HG02840 (cell line): ENCODE data around the gene ITPR2.
"Not testable (repeated sequence)": the region's sequence is repeated elsewhere in the genome, so short reads cannot be mapped to it uniquely, and the experiment has no call there.

ENCODE experiments used
- ATAC-seq: cut with Tn5 transposase; IDR thresholded peaks from one replicate; pipeline ENCODE4 v1.9.1; 2021; ENCODE audit warnings: mild to moderate bottlenecking, moderate library complexity, moderate number of reproducible peaks; ENCODE audit not compliant: unreplicated experiment, low FRiP score

ITPR2 gene

GRCh38 chr12:26832822-26833742 is at the start of gene ITPR2:
ITPR2 (minus strand) TSS chr12:26833194; CDS start chr12:26832781, 413 bp downstream.
- peak; percentile 65 for ATAC-seq

GRCh38 chr12:26880625-26881024 is 47.6 kb upstream of the ITPR2 start:
- no peak for ATAC-seq

- no peak for ATAC-seq
Measured at GRCh38 chr12:26878661-26879119, 45.7 kb upstream of the ITPR2 start.

GRCh38 chr12:26874501-26875296 is 41.7 kb upstream of the ITPR2 start:
- ATAC-seq, result peak; percentile 66

GRCh38 chr12:26872625-26873024 is 39.6 kb upstream of the ITPR2 start:
- ATAC-seq, result no peak

- no peak for ATAC-seq
Measured at GRCh38 chr12:26871985-26872384, 39.0 kb upstream of the ITPR2 start.

- ATAC-seq, result no peak
Measured at GRCh38 chr12:26870491-26871419, 37.8 kb upstream of the ITPR2 start.

GRCh38 chr12:26869908-26870459 is 37.0 kb upstream of the ITPR2 start:
- ATAC-seq, result no peak

GRCh38 chr12:26869104-26869494 is 36.1 kb upstream of the ITPR2 start:
- no peak for ATAC-seq

- no peak for ATAC-seq
Measured at GRCh38 chr12:26868447-26869103, 35.6 kb upstream of the ITPR2 start.

- ATAC-seq, result peak; percentile 63
Measured at GRCh38 chr12:26867080-26867479, 34.1 kb upstream of the ITPR2 start.

- ATAC-seq, result no peak
Measured at GRCh38 chr12:26863515-26863914, 30.5 kb upstream of the ITPR2 start.

GRCh38 chr12:26862787-26863186 is 29.8 kb upstream of the ITPR2 start:
- not testable (repeated sequence) for ATAC-seq

- no peak for ATAC-seq
Measured at GRCh38 chr12:26861690-26862089, 28.7 kb upstream of the ITPR2 start.

GRCh38 chr12:26857465-26858176 is 24.6 kb upstream of the ITPR2 start:
- ATAC-seq, result no peak

GRCh38 chr12:26855337-26855736 is 22.3 kb upstream of the ITPR2 start:
- ATAC-seq, result no peak

GRCh38 chr12:26854031-26854390 is 21.0 kb upstream of the ITPR2 start:
- no peak for ATAC-seq

- no peak for ATAC-seq
Measured at GRCh38 chr12:26853303-26854030, 20.5 kb upstream of the ITPR2 start.
